Measurements from ENCODE around the gene TADA1.

The TADA1 gene, protein sequence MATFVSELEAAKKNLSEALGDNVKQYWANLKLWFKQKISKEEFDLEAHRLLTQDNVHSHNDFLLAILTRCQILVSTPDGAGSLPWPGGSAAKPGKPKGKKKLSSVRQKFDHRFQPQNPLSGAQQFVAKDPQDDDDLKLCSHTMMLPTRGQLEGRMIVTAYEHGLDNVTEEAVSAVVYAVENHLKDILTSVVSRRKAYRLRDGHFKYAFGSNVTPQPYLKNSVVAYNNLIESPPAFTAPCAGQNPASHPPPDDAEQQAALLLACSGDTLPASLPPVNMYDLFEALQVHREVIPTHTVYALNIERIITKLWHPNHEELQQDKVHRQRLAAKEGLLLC

DNA sequence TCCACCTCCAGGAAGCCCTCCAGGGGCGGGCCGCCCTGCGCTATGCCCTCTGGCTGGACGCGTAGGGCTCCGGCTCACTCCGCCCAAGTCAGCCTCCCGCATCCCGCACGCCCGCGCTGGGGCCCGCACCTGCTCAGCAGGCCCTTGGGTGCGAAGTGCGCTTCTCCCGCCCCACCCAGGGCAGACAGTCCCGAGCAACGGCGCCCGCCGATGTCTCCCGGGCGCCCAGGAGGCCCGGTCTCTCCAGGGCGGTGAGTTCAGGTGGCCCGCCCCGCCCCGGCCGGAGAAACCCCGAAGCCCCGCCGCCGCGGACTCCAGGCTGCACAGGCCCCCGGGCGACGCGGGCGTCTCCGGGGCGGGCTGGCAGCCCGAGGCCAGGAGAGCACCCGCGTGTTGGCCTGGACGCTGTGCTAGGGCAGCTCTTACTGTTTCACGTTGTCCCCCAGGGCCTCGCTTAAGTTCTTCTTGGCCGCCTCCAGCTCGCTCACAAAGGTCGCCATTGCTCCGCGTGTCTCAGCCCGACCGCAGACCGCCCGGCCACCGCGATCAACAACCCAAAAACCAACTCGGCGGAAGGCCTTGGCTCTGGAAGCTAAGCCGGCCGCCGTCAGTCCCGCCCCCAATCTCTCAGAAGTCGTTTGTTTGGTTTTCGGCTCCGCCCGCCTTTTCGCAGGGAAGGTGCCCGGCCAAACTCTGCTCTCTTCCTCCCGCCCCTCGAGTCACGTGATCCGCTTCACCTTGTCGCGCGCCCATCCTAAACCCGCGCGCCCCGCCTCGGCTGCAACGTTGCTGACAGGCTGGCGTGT, at the start of gene TADA1:
TADA1 (minus strand) TSS at position 531 of the 806 bp plus-strand sequence; CDS start at position 500, 31 bp downstream.
- DNase-seq, result peak; percentile 99

GRCh38 chr1:166924823-166925541, 48.9 kb upstream of the TADA1 start:
- no peak for DNase-seq

- DNase-seq, result peak in 1 of 2 donors; percentile 28
Observed at GRCh38 chr1:166920561-166921475, 44.8 kb upstream of the TADA1 start.

- DNase-seq, result no peak
Observed at GRCh38 chr1:166918956-166919316, 42.9 kb upstream of the TADA1 start.

- no peak for DNase-seq
Observed at GRCh38 chr1:166918088-166918955, 42.3 kb upstream of the TADA1 start.

DNA sequence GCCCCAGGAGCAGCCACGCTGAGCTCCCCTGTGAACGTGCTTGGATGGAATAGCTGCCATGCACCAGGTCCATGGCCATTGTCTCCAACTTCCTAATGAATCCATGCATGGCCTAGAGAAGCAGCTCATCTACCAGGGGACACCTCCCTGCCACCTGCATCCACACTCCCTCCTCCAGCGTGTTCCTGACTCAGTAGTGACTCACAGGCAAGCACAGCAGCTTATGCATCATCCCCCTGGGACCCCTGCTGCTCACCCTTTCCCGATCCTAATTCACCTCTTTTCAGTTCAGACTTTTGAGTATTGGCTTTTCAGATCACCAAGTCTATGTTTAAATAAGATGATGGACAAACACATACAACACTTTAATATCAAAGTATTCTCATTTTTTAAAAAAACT, 39.9 kb upstream of the TADA1 start:
- DNase-seq, result no peak

- no peak for DNase-seq
Observed at GRCh38 chr1:166915042-166915441, 39.0 kb upstream of the TADA1 start.

- no peak for DNase-seq
Observed at GRCh38 chr1:166914111-166914510, 38.0 kb upstream of the TADA1 start.

GRCh38 chr1:166911624-166912023, 35.6 kb upstream of the TADA1 start:
- no peak for DNase-seq

DNA sequence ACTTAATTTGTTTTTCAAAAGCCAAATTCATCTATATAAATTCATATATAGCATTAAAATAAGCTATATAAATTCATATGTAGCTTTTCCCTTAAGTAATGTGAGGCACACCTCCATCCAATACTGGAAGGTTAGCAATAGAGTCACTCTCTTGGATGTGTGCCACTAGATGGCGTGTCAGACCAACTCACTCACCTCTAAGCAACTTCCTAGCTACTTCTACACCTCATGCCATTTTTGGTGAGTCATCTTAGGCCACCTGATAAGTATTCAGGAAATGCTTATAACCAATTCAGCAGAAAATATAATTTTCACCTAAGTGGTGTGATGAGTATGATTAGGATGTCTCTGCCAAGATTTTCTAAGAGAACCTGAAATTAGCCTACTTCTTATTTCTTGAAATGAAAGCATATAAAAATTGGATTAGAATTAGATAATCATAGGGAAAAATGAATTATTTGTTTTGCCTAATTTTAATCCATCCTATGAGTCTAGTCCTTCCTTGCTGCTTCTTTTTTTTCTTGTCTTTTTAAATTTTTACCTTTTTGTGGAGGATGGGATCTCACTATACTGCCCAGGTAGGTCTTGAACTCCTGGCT, 34.4 kb upstream of the TADA1 start:
- DNase-seq, result peak; percentile 73 to 77

- no peak for DNase-seq
Observed at GRCh38 chr1:166908942-166909341, 32.9 kb upstream of the TADA1 start.

DNA sequence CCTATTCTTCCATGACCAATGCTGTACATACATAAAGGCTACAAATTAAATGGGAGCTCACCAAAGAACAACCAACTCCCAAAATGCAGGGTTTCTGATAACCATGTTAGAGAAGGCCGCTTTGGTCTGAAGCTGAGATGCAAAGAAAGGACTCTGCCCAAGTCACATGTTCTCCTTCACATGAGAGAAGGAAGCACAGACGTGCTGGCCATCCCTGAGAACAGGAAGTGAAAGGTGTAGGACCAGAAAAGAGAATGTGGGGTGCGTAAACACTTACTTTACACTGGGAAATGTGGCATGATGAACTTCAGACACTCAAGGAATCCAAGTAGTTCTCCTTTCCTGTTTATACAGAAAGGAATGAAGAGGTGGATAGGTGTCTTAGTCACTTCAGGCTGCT, 31.7 kb upstream of the TADA1 start:
- no peak for DNase-seq

DNA sequence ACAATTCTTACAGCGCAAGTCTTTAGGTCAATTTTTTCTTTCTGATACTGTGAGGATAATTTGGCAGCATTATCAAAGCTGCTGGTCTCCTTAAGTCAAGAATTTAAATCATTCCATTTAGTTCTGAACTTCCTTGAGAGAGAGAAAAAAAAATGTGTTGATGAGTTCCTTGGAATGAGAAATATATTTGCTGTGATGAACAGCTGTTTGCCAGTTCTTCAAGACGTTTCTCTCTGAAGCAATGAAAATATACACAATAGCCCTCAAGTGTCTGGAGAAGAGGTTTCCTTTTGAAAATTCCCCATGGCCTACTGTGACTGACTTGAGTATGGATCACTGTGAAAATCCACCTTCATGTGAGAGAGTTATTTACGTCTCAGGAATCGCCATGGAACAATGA, 31.0 kb upstream of the TADA1 start:
- no peak for DNase-seq

DNA sequence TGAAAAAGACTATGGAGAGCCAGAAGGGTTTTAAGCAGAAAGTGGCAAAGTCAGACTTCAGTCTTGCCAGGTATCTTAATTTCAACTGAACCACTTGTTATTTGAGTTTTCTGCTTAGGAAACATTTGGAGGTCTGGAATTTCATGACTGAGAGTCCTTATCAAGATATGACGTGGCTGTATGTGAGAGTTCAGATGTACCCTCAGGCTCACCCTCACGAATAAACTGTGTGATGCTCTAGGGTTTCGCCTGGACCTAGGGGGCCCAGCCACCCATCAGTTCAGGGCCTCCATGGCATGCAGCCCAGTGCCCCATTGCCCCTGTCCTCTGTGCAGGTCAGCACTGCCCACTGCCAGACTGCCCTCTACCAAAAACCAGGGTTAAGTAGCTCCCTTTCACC, 30.6 kb upstream of the TADA1 start:
- no peak for DNase-seq

DNA sequence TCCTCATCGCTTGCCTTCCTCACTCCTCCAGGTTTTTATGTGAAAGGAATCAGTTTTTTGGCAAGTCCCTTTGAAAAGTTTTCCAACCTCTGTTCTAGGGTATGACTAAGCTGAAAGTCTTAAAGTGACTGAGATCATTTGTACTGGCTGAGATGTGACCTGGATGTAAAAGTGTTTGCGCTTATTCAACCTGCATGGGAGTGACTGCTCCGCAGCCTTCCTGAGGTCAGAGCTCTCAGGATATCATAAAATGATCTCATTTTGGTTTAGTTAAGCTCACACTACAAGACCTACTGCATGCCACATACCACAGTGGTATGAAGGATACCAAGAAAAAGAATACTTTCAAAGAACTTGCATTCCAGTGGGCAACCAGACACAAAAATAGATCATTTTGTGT, 29.8 kb upstream of the TADA1 start:
- DNase-seq, result no peak

- no peak for DNase-seq
Observed at GRCh38 chr1:166905136-166905535, 29.1 kb upstream of the TADA1 start.

GRCh38 chr1:166903232-166903631, 27.2 kb upstream of the TADA1 start:
- no peak for DNase-seq

GRCh38 chr1:166902279-166902678, 26.2 kb upstream of the TADA1 start:
- DNase-seq, result no peak

GRCh38 chr1:166900987-166901386, 24.9 kb upstream of the TADA1 start:
- DNase-seq, result no peak

GRCh38 chr1:166899769-166900168, 23.7 kb upstream of the TADA1 start:
- no peak for DNase-seq

DNA sequence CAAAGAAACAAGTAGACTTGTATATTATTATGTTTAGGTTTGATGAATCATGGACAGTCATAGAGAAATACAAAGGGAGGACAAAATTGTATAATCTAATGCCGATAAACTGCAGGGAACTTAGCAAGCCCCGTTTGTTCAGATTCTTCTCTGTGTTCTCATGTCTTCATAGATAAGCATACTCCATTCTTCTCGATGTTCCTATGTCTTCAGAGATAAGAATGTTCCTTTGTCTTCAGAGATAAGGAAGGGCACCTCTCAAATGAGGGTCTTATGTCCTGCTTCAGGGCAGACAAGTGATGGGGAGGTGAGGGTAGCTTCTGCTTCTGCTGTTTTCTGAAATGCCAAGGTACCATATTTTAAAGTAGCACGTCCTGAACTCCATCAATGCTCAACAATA, 19.7 kb upstream of the TADA1 start:
- DNase-seq, result no peak

Data from stimulated activated CD4-positive, alpha-beta T cell treated with anti-CD3 and anti-CD28 coated beads, Interleukin-2, amount 100 ng/mL, for 24 hours (primary cell).